C4-2B (cell line): ENCODE measurements around the gene PLOD1.

Source experiments
- CTCF ChIP-seq: fragments of 450-650 bp; conservative IDR thresholded peaks from 2 replicates; pipeline ENCODE4 v1.5.1; 2017; ENCODE audit warnings: mild to moderate bottlenecking
- ZFX ChIP-seq: fragments of 450-650 bp; IDR thresholded peaks from 2 replicates; pipeline ENCODE4 v1.6.1; 2017

- TF ChIP-seq CTCF (no peak), ZFX (no peak)
Measured at GRCh38 chr1:11978301-11978700, 43.8 kb downstream of the PLOD1 start.
